ENCODE measurements around the gene AGMO. TPM values are rescaled to one million over a fixed set of nuclear protein-coding genes. Genes with fewer than 3 reads are reported as not detected.

The AGMO gene
- polyA plus RNA-seq, 1 donor (not counting 4 experiments of a cell fraction or from before 2014, with no cell fraction given), result not detected

DNA sequence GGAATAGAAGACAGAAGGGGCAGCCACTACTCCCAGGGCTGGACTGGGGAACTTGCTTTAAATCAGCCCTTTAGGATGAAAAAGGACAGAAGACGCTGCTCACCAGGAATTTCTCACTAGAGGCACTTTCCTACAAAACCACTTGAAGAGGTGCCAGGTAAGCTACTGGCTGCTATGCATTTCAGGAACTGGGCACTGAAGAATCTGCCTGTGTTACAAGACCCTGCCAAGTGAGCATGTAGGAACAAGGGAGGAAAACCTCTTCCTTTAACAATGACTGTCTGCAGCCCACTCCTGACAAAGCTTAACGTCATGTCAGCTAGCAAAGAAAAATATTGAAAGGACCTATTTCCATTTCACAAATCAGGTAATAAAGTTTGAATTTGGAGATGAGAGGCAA lies 5.8 kb upstream of the AGMO start:
- Histone ChIP-seq H4K20me1 (ENCODE audit: control insufficient read depth, extremely low read depth, insufficient read depth, low read length) (no peaks in the 10 kb centered on the region), H3K36me3 (ENCODE audit: control insufficient read depth in 2 of 2, extremely low read depth in 1 of 2, insufficient read depth in 2 of 2, low read length in 2 of 2) (no peaks in the 10 kb centered on the region), H2AFZ (ENCODE audit: control insufficient read depth, low read length) (no peak overlapping the region), H3K9ac (ENCODE audit: control insufficient read depth, extremely low read depth, insufficient read depth, low read length) (no peak overlapping the region), H3K4me3 (ENCODE audit: control insufficient read depth in 2 of 3, extremely low read depth in 1 of 3, insufficient read depth in 2 of 3, low read depth in 1 of 3, low read length in 3 of 3) (no peak overlapping the region), H3K27me3 (ENCODE audit: control insufficient read depth, extremely low read depth, insufficient read depth, low read length) (no peaks in the 10 kb centered on the region), H3K4me1 (ENCODE audit: control insufficient read depth, extremely low read depth, insufficient read depth, low read length) (no peaks in the 10 kb centered on the region), H3K79me2 (ENCODE audit: control insufficient read depth, insufficient read depth, low read length) (no peaks in the 10 kb centered on the region), H3K4me2 (ENCODE audit: control insufficient read depth, extremely low read depth, insufficient read depth, low read depth, low read length) (no peak overlapping the region), H3K9me3 (ENCODE audit: control insufficient read depth, low read depth, low read length) (no peaks in the 10 kb centered on the region), H3K27ac (ENCODE audit: control insufficient read depth, insufficient read depth, low read length) (no peak overlapping the region), H3K9me1 (ENCODE audit: control insufficient read depth, extremely low read depth, insufficient read depth, low read length) (no peaks in the 10 kb centered on the region)
- TF ChIP-seq, protein P1, sequence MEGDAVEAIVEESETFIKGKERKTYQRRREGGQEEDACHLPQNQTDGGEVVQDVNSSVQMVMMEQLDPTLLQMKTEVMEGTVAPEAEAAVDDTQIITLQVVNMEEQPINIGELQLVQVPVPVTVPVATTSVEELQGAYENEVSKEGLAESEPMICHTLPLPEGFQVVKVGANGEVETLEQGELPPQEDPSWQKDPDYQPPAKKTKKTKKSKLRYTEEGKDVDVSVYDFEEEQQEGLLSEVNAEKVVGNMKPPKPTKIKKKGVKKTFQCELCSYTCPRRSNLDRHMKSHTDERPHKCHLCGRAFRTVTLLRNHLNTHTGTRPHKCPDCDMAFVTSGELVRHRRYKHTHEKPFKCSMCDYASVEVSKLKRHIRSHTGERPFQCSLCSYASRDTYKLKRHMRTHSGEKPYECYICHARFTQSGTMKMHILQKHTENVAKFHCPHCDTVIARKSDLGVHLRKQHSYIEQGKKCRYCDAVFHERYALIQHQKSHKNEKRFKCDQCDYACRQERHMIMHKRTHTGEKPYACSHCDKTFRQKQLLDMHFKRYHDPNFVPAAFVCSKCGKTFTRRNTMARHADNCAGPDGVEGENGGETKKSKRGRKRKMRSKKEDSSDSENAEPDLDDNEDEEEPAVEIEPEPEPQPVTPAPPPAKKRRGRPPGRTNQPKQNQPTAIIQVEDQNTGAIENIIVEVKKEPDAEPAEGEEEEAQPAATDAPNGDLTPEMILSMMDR (optimal IDR thresholded peaks at IDR 0.05 in 1 of 3, IDR thresholded peaks at IDR 0.05 in 1 of 3, conservative IDR thresholded peaks at IDR 0.05 in 1 of 3; ENCODE audit: extremely low read depth in 1 of 3, insufficient read depth in 2 of 3, low read length in 3 of 3), result no peak
- no peak for TF ChIP-seq EZH2 (IDR thresholded peaks at IDR 0.05; ENCODE audit: low read length)
- FAIRE-seq (no peak), DNase-seq (ENCODE audit: low read depth, low spot score) (no peak)
- dilution Hi-C loops (cut with MboI; ENCODE audit: extremely low pct_ligation_motif_present, low sequenced_read_pairs), result no loop called here

DNA sequence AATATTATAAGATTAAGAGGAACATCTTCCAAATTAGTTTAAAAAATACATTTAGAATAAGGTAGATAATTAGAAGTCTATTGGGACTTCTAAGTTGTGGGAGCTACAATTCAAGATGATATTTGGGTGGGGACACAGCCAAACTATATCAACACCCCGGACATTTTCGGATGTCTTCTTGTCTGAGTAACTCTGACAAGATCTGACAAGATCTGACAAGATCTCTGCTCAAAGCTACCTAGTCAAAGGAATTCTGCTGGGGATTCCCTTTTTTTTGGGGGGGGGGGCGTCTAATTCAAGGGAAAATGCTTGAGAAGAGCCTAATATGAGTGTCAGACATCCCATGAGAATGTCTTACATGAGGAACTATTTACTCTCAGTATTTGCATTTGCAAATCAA lies 5.2 kb upstream of the AGMO start:
- H3K79me2 ChIP-seq (ENCODE audit: control insufficient read depth, insufficient read depth, low read length), result no peaks in the 10 kb centered on the region
- H3K27me3 ChIP-seq (ENCODE audit: control insufficient read depth, extremely low read depth, insufficient read depth, low read length), result no peaks in the 10 kb centered on the region
- dilution Hi-C loops (cut with MboI; ENCODE audit: extremely low pct_ligation_motif_present, low sequenced_read_pairs), result no loop called here
- DNase-seq (ENCODE audit: low read depth, low spot score) (no peak), FAIRE-seq (no peak)
- no peak overlapping the region for H3K9ac ChIP-seq (ENCODE audit: control insufficient read depth, extremely low read depth, insufficient read depth, low read length)
- H3K9me1 ChIP-seq (ENCODE audit: control insufficient read depth, extremely low read depth, insufficient read depth, low read length), result no peaks in the 10 kb centered on the region
- no peak overlapping the region for H3K4me3 ChIP-seq (ENCODE audit: control insufficient read depth in 2 of 3, extremely low read depth in 1 of 3, insufficient read depth in 2 of 3, low read depth in 1 of 3, low read length in 3 of 3)
- no peak overlapping the region for H3K27ac ChIP-seq (ENCODE audit: control insufficient read depth, insufficient read depth, low read length)
- H4K20me1 ChIP-seq (ENCODE audit: control insufficient read depth, extremely low read depth, insufficient read depth, low read length), result no peaks in the 10 kb centered on the region
- no peak overlapping the region for H3K4me2 ChIP-seq (ENCODE audit: control insufficient read depth, extremely low read depth, insufficient read depth, low read depth, low read length)
- TF ChIP-seq, protein P1 (optimal IDR thresholded peaks at IDR 0.05 in 1 of 3, IDR thresholded peaks at IDR 0.05 in 1 of 3, conservative IDR thresholded peaks at IDR 0.05 in 1 of 3; ENCODE audit: extremely low read depth in 1 of 3, insufficient read depth in 2 of 3, low read length in 3 of 3), result no peak
- no peak for TF ChIP-seq EZH2 (IDR thresholded peaks at IDR 0.05; ENCODE audit: low read length)
- H2AFZ ChIP-seq (ENCODE audit: control insufficient read depth, low read length), result no peak overlapping the region
- H3K4me1 ChIP-seq (ENCODE audit: control insufficient read depth, extremely low read depth, insufficient read depth, low read length), result no peaks in the 10 kb centered on the region
- no peaks in the 10 kb centered on the region for H3K9me3 ChIP-seq (ENCODE audit: control insufficient read depth, low read depth, low read length)
- H3K36me3 ChIP-seq (ENCODE audit: control insufficient read depth in 2 of 2, extremely low read depth in 1 of 2, insufficient read depth in 2 of 2, low read length in 2 of 2), result no peaks in the 10 kb centered on the region

Data from keratinocyte (primary cell).